Measurements from ENCODE around the gene TUT4. TPM values are rescaled to one million over a fixed set of nuclear protein-coding genes. Genes with fewer than 3 reads are reported as not detected.

The TUT4 gene
- total RNA-seq, 1 donor from 2014 or later = 52.1 TPM

DNA sequence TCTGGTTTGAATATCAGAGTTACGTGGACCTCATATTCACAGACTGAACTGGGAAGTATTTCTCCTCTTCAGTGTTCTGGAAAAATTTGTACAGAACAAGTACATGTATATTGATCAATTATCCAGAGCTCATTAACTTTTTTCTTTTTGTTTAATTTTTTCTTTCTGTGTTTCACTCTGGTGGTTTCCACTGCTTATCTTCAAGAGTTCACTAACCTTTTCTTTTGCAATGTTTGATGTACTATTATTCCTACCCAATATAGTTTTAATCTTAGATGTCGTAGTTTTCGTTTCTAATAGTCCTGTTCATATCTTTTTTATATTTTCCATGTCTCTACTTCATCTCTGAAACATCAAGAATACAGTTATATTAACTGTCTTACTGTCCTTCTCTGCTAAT is 46.5 kb downstream of the TUT4 start:
- no peaks in the 10 kb centered on the region for H3K4me1 ChIP-seq
- TF ChIP-seq CTCF (IDR thresholded peaks at IDR 0.05) = no peak
- ATAC-seq (no peak), DNase-seq (no peak)
- intact Hi-C loops (cut with DNase I) = no loop called here
- H3K36me3 ChIP-seq = peaks cover 14% of the 10 kb centered on the region
- no peak overlapping the region for H3K4me3 ChIP-seq
- no peaks in the 10 kb centered on the region for H3K27me3 ChIP-seq (ENCODE audit: low read depth)
- H3K27ac ChIP-seq = no peak overlapping the region
- no peaks in the 10 kb centered on the region for H3K9me3 ChIP-seq

DNA sequence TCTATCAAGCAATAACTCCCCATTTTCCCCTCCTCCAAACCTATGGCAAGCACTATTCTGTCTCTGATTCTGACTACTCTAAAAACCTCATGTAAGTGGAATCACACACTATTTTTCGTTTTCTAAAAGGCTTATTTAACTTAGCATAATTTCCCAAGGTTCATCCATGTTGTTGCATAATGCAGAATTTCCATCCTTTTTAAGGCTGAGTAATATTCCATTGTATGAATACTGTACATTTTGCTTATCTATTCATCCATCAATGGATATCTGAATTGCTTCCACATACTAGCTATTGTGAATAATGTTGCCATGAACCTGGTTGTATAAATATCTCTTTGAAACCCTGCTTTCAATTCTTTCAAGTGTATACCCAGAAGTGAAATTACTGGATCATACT is 48.2 kb downstream of the TUT4 start:
- Histone ChIP-seq H3K27me3 (ENCODE audit: low read depth) (no peaks in the 10 kb centered on the region), H3K36me3 (peaks cover 9% of the 10 kb centered on the region), H3K4me1 (no peaks in the 10 kb centered on the region), H3K27ac (no peak overlapping the region), H3K4me3 (no peak overlapping the region), H3K9me3 (no peaks in the 10 kb centered on the region)
- no peak for DNase-seq
- intact Hi-C loops (cut with DNase I) = no loop called here
- ATAC-seq = no peak
- no peak for TF ChIP-seq CTCF (IDR thresholded peaks at IDR 0.05)

GRCh38 chr1:52503706-52504105 is 49.2 kb downstream of the TUT4 start:
- DNase-seq (no peak), ATAC-seq (no peak)
- H3K4me1 ChIP-seq = no peaks in the 10 kb centered on the region
- no peak for TF ChIP-seq CTCF (IDR thresholded peaks at IDR 0.05)
- H3K27me3 ChIP-seq (ENCODE audit: low read depth) = no peaks in the 10 kb centered on the region
- no peaks in the 10 kb centered on the region for H3K9me3 ChIP-seq
- peaks cover 7% of the 10 kb centered on the region for H3K36me3 ChIP-seq
- H3K27ac ChIP-seq = no peak overlapping the region
- H3K4me3 ChIP-seq = no peak overlapping the region
- intact Hi-C loops (cut with DNase I) = no loop called here

GRCh38 chr1:52502789-52503188 is 50.1 kb downstream of the TUT4 start:
- no peak overlapping the region for H3K27ac ChIP-seq
- no peak for DNase-seq
- ATAC-seq = no peak
- no peak for TF ChIP-seq CTCF (IDR thresholded peaks at IDR 0.05)
- no peaks in the 10 kb centered on the region for H3K4me1 ChIP-seq
- H3K36me3 ChIP-seq = peaks cover 7% of the 10 kb centered on the region
- H3K4me3 ChIP-seq = no peak overlapping the region
- no peaks in the 10 kb centered on the region for H3K27me3 ChIP-seq (ENCODE audit: low read depth)
- H3K9me3 ChIP-seq = no peaks in the 10 kb centered on the region
- intact Hi-C loops (cut with DNase I) = no loop called here

GRCh38 chr1:52487632-52488031 is 65.3 kb downstream of the TUT4 start:
- Histone ChIP-seq H3K27me3 (ENCODE audit: low read depth) (no peaks in the 10 kb centered on the region), H3K4me1 (no peaks in the 10 kb centered on the region), H3K27ac (no peak overlapping the region), H3K9me3 (no peaks in the 10 kb centered on the region), H3K36me3 (peaks cover 16% of the 10 kb centered on the region), H3K4me3 (no peak overlapping the region)
- no peak for ATAC-seq
- DNase-seq = no peak
- intact Hi-C loops (cut with DNase I) = no loop called here
- no peak for TF ChIP-seq CTCF (IDR thresholded peaks at IDR 0.05)

Data from lower lobe of right lung (tissue), 2 donors.